ENCODE data around the gene TRIM24. TPM values are rescaled to one million over a fixed set of nuclear protein-coding genes. Genes with fewer than 3 reads are reported as not detected.
A peak's percentile ranks its signal among the peaks of the same experiment; 100 is the strongest.

Gene TRIM24
- total and polyA plus RNA-seq, 8 donors: 4.4 to 19.2 (median 12.4) TPM

DNA sequence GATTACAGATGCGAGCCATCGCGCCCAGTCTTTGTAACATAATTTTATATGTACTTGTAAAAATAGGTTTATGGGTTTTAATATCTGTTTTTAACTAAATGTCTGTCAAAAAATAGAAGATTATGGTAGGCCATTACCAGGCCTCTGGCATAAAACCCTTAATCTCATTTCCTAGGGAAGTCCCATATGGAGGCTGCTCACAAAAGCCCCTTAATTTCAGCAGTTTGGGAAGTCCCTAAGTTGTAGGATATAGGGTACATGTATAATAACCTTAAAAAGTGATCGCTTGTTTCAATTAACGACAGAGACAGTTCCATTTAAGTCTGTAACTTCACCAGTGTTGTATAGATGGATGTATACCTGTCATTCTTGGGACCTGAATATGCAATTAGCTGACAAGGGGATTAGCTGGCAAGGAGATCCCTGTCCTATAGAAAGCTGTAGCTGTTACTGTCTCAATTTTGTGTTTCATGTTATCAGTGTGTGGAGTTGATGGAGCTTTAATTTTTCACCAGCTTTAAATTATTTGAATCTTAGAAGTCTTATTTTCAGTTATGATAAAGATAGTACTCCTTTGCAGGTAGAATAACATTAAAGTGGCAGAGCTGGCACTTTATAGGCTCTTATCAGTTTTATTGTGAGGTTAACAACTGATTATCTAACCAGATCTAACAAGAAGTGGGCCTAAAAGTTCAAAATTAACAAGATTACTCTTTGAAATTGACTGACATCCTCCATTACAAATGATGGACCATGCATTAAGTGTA lies 10.5 kb downstream of the TRIM24 start:
- TF ChIP-seq, protein P1, sequence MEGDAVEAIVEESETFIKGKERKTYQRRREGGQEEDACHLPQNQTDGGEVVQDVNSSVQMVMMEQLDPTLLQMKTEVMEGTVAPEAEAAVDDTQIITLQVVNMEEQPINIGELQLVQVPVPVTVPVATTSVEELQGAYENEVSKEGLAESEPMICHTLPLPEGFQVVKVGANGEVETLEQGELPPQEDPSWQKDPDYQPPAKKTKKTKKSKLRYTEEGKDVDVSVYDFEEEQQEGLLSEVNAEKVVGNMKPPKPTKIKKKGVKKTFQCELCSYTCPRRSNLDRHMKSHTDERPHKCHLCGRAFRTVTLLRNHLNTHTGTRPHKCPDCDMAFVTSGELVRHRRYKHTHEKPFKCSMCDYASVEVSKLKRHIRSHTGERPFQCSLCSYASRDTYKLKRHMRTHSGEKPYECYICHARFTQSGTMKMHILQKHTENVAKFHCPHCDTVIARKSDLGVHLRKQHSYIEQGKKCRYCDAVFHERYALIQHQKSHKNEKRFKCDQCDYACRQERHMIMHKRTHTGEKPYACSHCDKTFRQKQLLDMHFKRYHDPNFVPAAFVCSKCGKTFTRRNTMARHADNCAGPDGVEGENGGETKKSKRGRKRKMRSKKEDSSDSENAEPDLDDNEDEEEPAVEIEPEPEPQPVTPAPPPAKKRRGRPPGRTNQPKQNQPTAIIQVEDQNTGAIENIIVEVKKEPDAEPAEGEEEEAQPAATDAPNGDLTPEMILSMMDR (IDR thresholded peaks at IDR 0.05): no peak
- peaks cover 14 to 54% (median 46%) of the 10 kb centered on the region in 3 donors for H3K4me1 ChIP-seq
- intact Hi-C loops (cut with DNase I): no loop called here
- H3K9me3 ChIP-seq: no peaks in the 10 kb centered on the region
- DNase-seq (no peak), FAIRE-seq (no peak), ATAC-seq (no peak)
- H3K4me3 ChIP-seq: no peak overlapping the region
- no peaks in the 10 kb centered on the region for H3K36me3 ChIP-seq
- H3K27me3 ChIP-seq: no peaks in the 10 kb centered on the region
- no peak overlapping the region for H3K27ac ChIP-seq
- 89 to 96% methylated on average over 5 of the region's 5 CpGs for WGBS, 2 donors

DNA sequence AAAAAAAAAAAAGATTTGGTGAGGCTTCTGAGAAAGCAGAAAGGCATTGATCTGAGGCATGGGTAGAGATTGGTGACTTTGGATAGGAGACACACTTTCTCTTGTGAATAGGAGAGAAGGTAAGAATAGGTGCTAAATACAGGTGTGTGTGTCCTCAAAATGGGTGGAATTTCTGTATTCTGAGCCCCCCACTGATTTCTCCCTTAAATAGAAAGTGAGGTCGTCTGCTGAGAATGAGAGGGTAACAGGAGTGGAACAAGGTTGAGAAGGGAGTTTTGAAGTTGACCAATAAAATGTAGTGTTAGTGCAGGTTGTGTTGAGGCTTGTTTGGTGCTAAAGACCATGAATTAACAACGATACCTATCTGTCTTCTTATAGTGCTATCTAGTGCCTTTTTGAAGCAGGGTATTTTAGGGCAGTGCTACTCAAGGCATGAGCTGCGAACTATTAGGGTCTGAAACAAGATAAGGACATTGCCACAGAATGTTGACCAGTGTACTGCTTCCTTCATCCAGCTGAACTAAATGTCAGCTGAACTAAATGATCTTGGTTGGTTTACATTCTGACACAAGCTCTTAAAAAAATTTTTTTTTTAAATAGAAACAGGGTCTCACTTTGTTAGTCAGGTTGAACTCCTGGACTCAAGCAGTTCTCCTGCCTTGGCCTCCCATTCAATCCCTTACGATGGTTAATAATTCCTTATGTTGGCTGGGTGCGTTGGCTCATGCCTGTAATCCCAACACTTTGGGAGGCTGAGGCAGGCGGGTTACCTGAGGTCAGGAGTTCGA lies 12.4 kb downstream of the TRIM24 start:
- Histone ChIP-seq H3K4me1 (peaks cover 24 to 67% (median 53%) of the 10 kb centered on the region in 3 donors), H3K9me3 (no peaks in the 10 kb centered on the region), H3K27me3 (no peaks in the 10 kb centered on the region), H3K27ac (no peak overlapping the region), H3K36me3 (no peaks in the 10 kb centered on the region), H3K4me3 (no peak overlapping the region)
- ATAC-seq: no peak
- TF ChIP-seq, protein P1 (IDR thresholded peaks at IDR 0.05): no peak
- 91 to 94% methylated on average over 7 of the region's 7 CpGs for WGBS, 2 donors
- intact Hi-C loops (cut with DNase I): no loop called here
- DNase-seq: no peak
- no peak for FAIRE-seq

DNA sequence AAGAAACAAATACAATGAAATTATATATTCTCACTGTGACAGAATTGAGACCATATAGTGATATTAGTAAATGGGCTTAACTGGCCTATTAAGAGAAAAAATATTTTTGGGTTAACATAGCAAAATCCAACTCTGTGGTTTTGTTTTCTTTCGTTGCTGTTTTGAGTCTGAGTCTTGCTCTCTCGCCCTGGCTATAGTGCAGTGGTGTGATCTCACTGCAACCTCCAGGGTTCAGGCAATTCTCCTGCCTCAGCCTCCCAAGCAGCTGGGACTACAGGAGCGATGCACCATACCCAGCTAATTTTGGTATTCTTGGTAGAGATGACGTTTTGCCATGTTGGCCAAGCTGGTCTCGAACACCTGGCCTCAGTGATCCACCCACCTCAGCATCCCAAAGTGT lies 15.3 kb downstream of the TRIM24 start:
- Histone ChIP-seq H3K9me3 (no peaks in the 10 kb centered on the region), H3K27ac (no peak overlapping the region), H3K36me3 (no peaks in the 10 kb centered on the region), H3K27me3 (no peaks in the 10 kb centered on the region), H3K4me3 (no peak overlapping the region), H3K4me1 (peaks cover 18 to 55% (median 50%) of the 10 kb centered on the region in 3 donors)
- ATAC-seq (no peak), DNase-seq (no peak), FAIRE-seq (no peak)
- TF ChIP-seq, protein P1 (IDR thresholded peaks at IDR 0.05): no peak
- intact Hi-C loops (cut with DNase I): no loop called here
- 85 to 86% methylated on average over 5 of the region's 5 CpGs for WGBS, 2 donors

DNA sequence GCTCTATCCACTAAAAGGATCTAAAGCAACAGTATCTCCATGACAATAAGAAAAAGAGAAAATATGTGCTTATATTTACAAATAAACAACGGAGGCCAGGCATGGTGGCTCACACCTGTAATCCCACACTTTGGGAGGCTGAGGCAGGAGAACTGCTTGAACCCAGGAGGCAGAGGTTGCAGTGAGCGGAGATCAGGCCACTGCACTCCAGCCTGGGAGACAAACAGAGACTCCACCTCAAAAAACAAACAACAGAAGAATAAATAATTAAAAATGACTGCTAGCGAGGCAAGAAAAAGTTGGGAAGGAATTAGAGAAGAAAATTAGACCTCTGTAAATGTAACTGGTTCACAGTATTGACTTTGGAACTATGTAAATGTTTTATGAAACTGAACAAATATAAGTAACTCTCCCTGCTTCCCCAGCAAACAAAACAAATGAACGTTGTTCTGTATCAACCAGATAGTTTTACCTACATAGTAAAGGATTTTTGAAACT lies 17.1 kb downstream of the TRIM24 start:
- DNase-seq (no peak), FAIRE-seq (no peak), ATAC-seq (peak; percentile 68 to 83 (median 78))
- peak overlapping the region in 2 of 4 donors; percentile 40 to 55 for H3K27ac ChIP-seq
- H3K36me3 ChIP-seq: no peaks in the 10 kb centered on the region
- no peaks in the 10 kb centered on the region for H3K27me3 ChIP-seq
- H3K4me1 ChIP-seq: peaks cover 18 to 44% (median 42%) of the 10 kb centered on the region in 3 donors
- intact Hi-C loops (cut with DNase I): no loop called here
- TF ChIP-seq, protein P1 (IDR thresholded peaks at IDR 0.05): no peak
- H3K9me3 ChIP-seq: no peaks in the 10 kb centered on the region
- H3K4me3 ChIP-seq: no peak overlapping the region
- WGBS, 2 donors: 17 to 24% methylated on average over 4 of the region's 4 CpGs
